ENCODE measurements around the gene NRL. TPM values are rescaled to one million over a fixed set of nuclear protein-coding genes. Genes with fewer than 3 reads are reported as not detected.
"Not testable (repeated sequence)": the region's sequence is repeated elsewhere in the genome, so short reads cannot be mapped to it uniquely, and the experiment has no call there.

The NRL gene
- total RNA-seq, 2 donors from 2014 or later: 0.88 to 2.7 TPM

DNA sequence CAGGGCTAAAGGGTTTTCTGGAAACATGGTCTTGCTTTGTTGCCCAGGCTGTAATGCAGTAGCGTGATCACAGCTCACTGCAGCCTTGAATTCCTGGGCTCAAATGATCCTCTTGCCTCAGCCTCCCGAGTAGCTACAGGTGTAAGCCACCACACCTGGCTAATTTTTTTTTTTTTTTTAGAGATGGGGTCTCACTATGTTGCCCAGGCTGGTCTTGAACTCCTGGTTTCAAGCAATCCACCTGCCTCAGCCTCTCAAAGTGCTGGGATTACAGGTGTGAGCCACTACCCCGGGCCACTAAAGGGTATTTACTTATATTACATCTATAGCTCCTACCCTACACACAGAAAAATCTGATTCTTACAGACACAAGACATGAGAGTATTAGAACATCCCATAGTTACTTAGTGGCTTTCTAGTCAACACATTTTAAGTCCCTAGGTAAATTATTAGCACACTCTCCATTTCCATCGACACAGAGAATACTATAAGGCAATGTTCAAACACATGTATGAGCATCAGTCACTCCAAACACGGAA is 6.3 kb downstream of the NRL start:
- intact Hi-C loops (cut with DNase I): loop anchor here (5.0 kb wide), 1 partner anchor 96 kb away; no protein-coding TSS in a partner anchor
- H3K9ac ChIP-seq (ENCODE audit: low read depth in 2 of 2, low read length in 2 of 2): peak overlapping the region in 1 of 2 donors; percentile 75

DNA sequence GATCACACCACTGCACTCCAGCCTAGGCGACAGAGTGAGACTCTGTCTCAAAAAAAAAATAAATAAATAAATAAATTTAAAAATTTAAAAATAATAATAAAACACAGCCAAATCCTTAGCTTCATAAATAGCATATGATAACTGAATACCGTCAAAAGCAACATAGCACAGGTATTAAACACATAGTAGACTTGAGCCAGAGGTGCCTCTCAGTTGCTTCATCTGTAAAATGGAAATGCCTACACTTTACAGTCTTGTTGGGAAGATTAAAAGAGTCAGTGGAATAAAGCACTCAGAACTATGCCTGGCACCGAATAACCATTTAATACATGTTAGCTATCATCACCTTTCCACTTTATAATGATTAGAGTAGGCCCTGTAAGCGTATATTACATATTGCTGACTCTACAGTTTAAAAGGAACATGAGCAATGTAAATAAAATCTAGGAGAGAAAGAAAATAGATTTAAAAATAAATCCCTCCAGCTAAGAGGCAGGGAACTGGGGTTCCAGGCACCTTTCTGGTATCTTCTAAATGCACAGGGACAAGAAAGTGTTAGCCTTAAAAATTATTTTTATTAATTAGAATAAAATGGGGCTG is 8.0 kb downstream of the NRL start:
- H3K4me1 ChIP-seq: no peaks in the 10 kb centered on the region
- no peaks in the 10 kb centered on the region for H3K9me3 ChIP-seq
- H3K4me3 ChIP-seq: no peak overlapping the region
- no peak overlapping the region for H3K9ac ChIP-seq (ENCODE audit: low read depth in 2 of 2, low read length in 2 of 2)
- DNase-seq: no peak
- H3K36me3 ChIP-seq: no peaks in the 10 kb centered on the region
- no peak for TF ChIP-seq CTCF (IDR thresholded peaks at IDR 0.05)
- H3K27me3 ChIP-seq: no peaks in the 10 kb centered on the region
- no peak overlapping the region for H3K27ac ChIP-seq
- intact Hi-C loops (cut with DNase I): loop anchor here (5.0 kb wide), 1 partner anchor 94 kb away; no protein-coding TSS in a partner anchor

More for the DNA sequence above, 6.3 kb downstream of the NRL start:
- no peaks in the 10 kb centered on the region for H3K9me3 ChIP-seq
- no peak for DNase-seq
- peak overlapping the region; percentile 13 for H3K27ac ChIP-seq
- TF ChIP-seq CTCF (IDR thresholded peaks at IDR 0.05): no peak
- H3K4me3 ChIP-seq: no peak overlapping the region
- H3K4me1 ChIP-seq: no peaks in the 10 kb centered on the region
- no peaks in the 10 kb centered on the region for H3K27me3 ChIP-seq
- H3K36me3 ChIP-seq: no peaks in the 10 kb centered on the region

DNA sequence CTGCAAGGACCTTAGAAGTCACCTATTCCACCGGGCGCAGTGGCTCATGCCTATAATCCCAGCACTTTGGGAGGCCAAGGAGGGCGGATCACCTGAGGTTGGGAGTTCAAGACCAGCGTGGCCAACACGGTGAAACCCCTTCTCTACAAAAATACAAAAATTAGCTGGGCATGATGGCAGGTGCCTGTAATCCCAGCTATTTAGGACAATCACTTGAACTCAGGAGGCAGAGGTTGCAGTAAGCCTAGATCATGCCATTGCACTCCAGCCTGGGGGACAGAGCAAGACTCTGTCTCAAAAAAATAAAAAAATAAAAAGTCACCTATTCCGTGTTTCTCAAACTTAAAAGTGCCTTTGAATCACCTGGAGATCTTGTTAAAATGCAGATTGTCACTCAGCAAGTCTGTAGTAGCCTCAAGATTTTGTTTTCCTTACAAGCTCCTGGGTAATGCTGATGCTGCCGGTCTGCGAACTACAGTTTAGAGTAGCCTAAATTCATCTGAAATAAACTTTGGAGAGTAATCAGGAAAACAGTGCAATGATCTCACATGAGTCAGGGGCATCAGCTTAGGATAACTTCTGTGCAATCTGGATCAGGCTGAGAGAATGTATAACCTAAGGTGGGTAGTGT is 9.0 kb downstream of the NRL start:
- not testable (repeated sequence) for H3K27ac ChIP-seq; H3K27me3 ChIP-seq; H3K9me3 ChIP-seq; H3K4me3 ChIP-seq; H3K36me3 ChIP-seq; H3K4me1 ChIP-seq; H3K9ac ChIP-seq (ENCODE audit: low read depth in 2 of 2, low read length in 2 of 2); DNase-seq
- intact Hi-C loops (cut with DNase I): loop anchor here (5.0 kb wide), 1 partner anchor 93 kb away; no protein-coding TSS in a partner anchor

- TF ChIP-seq CTCF (IDR thresholded peaks at IDR 0.05): no peak
- H3K27ac ChIP-seq: no peak overlapping the region
- H3K27me3 ChIP-seq: no peaks in the 10 kb centered on the region
- H3K4me1 ChIP-seq: no peaks in the 10 kb centered on the region
- H3K4me3 ChIP-seq: no peak overlapping the region
- no peak for DNase-seq
- H3K36me3 ChIP-seq: peaks cover 5% of the 10 kb centered on the region
- H3K9ac ChIP-seq (ENCODE audit: low read depth in 2 of 2, low read length in 2 of 2): no peak overlapping the region
- intact Hi-C loops (cut with DNase I): no loop called here
- H3K9me3 ChIP-seq: no peaks in the 10 kb centered on the region
Observed at GRCh38 chr14:24103451-24103850, 11.3 kb downstream of the NRL start.

GRCh38 chr14:24102357-24103048 is 12.2 kb downstream of the NRL start:
- Histone ChIP-seq H3K9ac (ENCODE audit: low read depth in 2 of 2, low read length in 2 of 2) (no peak overlapping the region), H3K27ac (no peak overlapping the region), H3K9me3 (no peaks in the 10 kb centered on the region), H3K27me3 (no peaks in the 10 kb centered on the region), H3K4me3 (no peak overlapping the region), H3K4me1 (no peaks in the 10 kb centered on the region), H3K36me3 (peaks cover 10% of the 10 kb centered on the region)
- DNase-seq: no peak
- intact Hi-C loops (cut with DNase I): no loop called here
- no peak for TF ChIP-seq CTCF (IDR thresholded peaks at IDR 0.05)

Data from colonic mucosa (tissue), 4 donors.